HG03342 (cell line): ENCODE data around the gene LRRC34.

Experiments used
- ATAC-seq: cut with Tn5 transposase; IDR thresholded peaks from one replicate; pipeline ENCODE4 v1.9.1; 2021; ENCODE audit warnings: mild to moderate bottlenecking, moderate library complexity; ENCODE audit not compliant: unreplicated experiment

LRRC34 gene

GRCh38 chr3:169815590-169816150 is 3.0 kb upstream of the LRRC34 start:
- ATAC-seq, result no peak

DNA sequence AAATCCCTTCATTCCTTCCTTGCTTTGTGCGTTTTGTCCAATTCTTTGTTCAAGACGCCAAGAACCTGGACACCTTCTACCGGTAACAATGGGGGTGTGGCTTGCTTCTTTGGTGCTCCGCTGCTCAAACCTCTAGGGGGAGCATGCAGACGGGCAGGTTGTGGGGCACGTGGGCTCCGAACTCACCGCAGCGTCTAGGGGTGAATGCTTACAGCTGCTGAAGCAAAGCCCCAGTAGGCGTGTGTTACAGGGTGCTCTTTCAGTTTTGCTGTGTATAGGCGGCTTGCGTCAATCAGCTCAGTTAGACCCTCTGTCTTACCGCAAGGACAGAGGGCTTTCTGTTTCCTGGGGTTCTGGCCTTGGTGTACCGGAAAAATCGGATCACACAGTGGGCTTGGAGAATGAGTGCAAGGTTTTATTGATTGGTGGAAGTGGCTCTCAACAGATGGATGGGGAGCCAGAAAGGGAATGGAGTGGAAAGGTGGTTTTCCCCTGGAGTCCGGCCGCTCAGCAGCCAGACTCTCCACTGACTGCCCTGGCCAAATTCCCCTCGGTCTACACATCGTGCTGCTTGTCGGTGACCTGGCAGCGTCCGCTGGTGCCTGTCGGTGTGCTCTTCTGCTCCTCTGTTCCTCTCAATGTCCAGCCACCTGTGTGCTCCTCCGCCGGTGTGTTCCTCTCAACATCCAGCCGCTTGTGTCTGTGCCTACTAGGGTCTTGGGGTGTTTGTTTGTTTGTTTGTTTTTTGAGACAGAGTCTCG is 1.2 kb upstream of the LRRC34 start:
- peak; percentile 94 for ATAC-seq

GRCh38 chr3:169813278-169813677 is 574 bp upstream of the LRRC34 start:
- ATAC-seq, result no peak

GRCh38 chr3:169811631-169812331 is 923 bp downstream of the LRRC34 start:
- peak; percentile 6 for ATAC-seq

- ATAC-seq, result no peak
Observed at GRCh38 chr3:169809230-169809795, 3.4 kb downstream of the LRRC34 start.

- no peak for ATAC-seq
Observed at GRCh38 chr3:169804681-169805080, 8.0 kb downstream of the LRRC34 start.

- ATAC-seq, result no peak
Observed at GRCh38 chr3:169792359-169792758, 20.3 kb downstream of the LRRC34 start.

DNA sequence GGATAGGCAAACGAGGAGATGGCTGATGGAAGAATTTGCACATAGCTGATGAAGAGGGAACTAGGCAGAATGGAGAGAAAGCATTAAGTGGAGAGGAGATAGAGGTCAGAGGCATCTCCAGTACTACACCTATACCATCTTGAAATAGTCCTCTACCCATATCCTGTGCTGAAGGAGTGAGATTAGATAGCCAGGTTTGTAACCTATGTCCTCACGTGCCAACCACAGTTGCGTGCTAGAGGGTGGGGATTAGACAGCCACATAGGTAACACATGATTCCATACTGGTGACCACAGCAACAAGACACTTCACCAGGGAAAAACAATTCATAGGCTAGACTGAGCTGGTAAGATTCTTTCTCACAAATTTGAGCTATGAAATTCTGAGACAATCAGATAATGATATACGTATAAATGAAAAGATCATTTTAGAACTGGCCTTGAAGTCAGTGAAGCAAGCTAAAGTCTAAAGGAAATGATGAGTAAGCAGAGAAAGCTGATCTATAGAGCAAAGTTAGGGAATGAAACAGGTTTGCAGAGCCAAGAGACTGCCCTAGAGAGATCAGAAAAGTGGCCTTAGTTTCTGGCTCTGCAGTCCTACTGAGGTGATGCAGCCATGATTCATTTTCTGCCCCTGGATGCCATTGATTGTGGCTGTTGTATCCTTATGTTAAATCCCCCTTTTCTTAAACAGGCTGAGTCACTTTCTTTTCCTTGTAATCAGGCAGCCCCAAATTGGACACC is 21.8 kb downstream of the LRRC34 start:
- ATAC-seq, result no peak

GRCh38 chr3:169790219-169790618 is 22.5 kb downstream of the LRRC34 start:
- ATAC-seq, result no peak

DNA sequence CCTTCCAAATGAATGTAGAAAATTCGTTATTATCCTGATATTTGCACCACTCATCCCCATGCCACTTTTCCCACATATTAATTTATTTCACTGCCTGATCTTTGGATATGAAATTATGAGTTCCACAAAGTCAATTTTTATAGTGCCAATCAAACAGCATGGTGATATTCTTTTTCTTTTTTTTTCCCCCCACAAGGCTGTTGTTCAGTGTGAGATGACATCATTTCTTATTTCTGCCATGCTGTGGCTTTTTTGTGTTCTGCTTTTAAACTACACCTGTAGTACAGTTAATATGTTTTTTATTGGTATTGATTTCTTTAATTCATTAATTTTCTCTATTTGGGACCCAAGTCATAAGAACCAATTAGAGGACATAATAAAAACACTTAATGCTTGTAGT is 24.9 kb downstream of the LRRC34 start:
- no peak for ATAC-seq

DNA sequence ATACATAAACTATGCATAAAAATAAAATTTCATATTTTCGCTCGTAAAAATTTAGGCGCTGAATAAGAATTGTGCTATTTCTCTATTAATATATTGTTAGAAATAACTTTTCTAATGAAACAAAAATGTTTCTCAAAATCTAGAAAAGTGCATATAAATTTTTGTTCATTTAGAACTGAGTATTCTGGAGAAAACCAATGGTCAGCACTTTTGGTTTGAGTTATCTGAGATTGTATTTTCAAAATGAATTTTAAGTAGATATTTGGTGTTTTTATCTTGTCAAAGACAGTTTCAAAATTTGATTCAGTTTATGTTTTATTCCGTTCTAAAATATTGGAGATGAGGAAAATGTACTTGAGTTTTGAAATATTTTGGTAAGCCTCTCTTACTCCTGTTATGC is 25.6 kb downstream of the LRRC34 start:
- no peak for ATAC-seq

GRCh38 chr3:169781209-169781855 is 31.4 kb downstream of the LRRC34 start:
- no peak for ATAC-seq

- no peak for ATAC-seq
Observed at GRCh38 chr3:169780742-169781141, 32.0 kb downstream of the LRRC34 start.

DNA sequence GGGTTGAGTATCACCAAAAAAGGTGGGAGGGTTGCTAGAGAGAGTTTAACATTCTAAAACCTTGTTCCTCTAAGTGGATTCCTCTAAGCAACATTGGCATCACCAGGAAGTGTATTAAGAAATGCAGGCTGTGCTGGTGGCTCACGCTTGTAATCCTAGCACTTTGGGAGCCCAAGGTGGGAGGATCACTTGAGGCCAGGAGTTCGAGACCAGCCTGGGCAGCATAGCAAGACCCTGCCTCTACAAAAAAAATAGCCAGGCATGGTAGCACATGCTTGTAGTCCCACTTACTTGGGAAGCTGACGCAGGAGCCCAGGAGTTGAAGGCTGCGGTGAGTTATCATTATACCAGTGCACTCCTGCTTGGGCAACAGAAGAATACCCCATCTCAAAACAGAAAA is 34.9 kb downstream of the LRRC34 start:
- ATAC-seq, result no peak

DNA sequence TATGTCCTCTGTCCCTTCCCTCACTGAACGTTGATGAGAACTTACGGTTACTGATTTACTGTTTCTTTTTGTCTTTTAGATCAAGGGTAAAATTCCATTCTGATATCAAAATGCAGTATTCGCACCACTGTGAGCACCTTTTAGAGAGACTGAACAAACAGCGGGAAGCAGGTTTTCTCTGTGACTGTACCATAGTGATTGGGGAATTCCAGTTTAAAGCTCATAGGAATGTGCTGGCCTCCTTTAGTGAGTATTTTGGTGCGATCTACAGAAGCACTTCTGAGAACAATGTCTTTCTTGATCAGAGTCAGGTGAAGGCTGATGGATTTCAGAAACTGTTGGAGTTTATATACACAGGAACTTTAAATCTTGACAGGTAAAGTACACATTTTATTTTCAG is 38.5 kb downstream of the LRRC34 start:
- no peak for ATAC-seq

DNA sequence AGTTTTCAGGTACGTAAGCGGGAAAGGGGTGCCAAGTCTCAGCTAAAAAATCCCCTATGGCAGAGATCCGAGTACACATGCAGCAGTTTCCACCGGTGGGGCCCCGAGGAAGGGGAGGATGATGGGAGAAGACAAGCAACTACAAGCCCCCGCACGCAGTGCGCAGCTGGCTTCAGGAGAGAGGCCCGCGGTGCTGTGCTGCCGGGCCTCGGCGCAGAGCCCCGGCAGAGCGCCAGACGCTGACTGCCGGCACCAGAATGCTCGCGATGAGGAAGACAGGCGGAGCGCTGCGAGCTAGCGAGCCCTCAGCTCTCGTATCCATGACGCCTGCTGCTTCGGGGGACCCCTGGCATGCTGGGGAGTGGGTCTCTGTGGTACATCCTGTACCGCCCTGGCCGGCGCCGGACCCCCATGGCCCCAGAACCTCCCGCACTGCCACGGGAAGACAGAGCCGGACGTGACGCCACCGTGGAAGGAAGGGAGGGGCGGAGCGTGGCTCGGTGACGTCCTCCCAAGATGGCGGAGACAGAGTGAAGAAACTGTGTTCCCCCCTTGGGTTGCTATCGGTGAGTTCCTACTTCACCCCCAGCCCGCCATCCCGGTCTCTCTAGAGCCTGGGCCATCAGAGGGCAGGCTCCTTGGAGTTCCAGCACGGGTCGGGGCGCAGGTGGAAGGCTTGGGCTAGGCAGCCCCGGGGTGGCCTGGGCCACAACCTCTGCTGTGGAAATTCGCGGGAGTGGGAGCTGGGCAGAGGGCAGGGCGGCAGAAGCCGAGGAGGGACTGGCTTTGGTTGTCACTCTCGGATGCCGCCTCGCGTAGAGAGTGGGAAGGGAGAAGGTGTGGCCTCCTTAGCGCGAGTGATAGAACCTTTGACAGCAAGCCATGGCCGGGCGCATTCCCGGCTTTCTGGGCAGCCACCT is 39.5 kb downstream of the LRRC34 start, which contains the start of gene MYNN:
MYNN (plus strand) TSS at position 500 of the 920 bp plus-strand sequence. CDS start 900 bp downstream, outside the sequence.
- ATAC-seq, result peak; percentile 82

GRCh38 chr3:169772305-169772896 is 40.3 kb downstream of the LRRC34 start:
- ATAC-seq, result peak; percentile 7

DNA sequence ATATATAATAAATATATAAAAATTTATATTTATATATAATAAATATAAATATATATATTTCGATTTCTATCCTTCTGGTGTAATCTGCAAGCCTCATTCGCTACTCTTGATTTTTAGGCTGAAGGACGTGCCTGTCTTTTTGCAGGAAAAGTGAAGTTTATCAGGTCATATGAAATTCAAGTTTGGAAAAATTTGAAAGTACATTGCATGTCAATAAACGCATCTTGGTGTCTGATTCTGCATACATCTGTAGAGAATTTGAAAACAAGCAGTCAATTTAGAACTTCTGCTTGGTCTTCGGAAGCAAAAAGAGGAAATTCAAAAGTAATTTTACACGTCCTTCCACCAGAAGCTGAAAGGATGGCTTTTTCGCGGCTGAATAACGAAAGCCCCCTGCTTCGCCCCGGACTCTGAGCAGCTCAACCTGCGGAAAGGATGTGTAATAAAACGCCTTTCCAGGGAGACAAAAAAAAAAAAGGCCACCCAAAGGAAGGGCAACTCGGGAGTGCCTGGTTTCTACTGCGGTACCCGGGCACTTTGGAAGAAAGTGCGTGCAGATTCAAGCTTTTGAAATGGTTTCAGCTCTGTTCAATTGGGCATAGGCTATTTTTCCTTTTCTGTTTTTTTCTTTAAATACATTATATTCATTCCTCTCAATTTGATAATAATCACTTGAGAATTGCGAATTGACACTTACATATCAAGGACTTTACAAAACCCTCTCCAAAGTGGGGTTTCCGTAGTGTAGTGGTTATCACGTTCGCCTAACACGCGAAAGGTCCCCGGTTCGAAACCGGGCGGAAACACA is 41.0 kb downstream of the LRRC34 start:
- ATAC-seq, result peak; percentile 13
